Measurements from ENCODE around the gene TEX261.

TEX261 gene

GRCh38 chr2:70981866-70982810 is 12.5 kb downstream of the TEX261 start:
- no peak for DNase-seq (ENCODE audit: low read depth)

- no peak for DNase-seq (ENCODE audit: low read depth)
Measured at GRCh38 chr2:70981421-70981820, 13.3 kb downstream of the TEX261 start.

- DNase-seq (ENCODE audit: low read depth) = no peak
Measured at GRCh38 chr2:70979626-70980025, 15.0 kb downstream of the TEX261 start.

- DNase-seq (ENCODE audit: low read depth) = no peak
Measured at GRCh38 chr2:70979180-70979488, 15.5 kb downstream of the TEX261 start.

- no peak for DNase-seq (ENCODE audit: low read depth)
Measured at GRCh38 chr2:70978341-70979179, 16.1 kb downstream of the TEX261 start, which contains the start of gene ANKRD53. Gene ANKRD53 (plus strand): TSS chr2:70978630. CDS start chr2:70978646, 16 bp downstream.

GRCh38 chr2:70977605-70978205 is 17.0 kb downstream of the TEX261 start:
- no peak for DNase-seq (ENCODE audit: low read depth)

GRCh38 chr2:70975237-70975636 is 19.4 kb downstream of the TEX261 start:
- DNase-seq (ENCODE audit: low read depth) = no peak

- no peak for DNase-seq (ENCODE audit: low read depth)
Measured at GRCh38 chr2:70974592-70974991, 20.1 kb downstream of the TEX261 start.

GRCh38 chr2:70967189-70967588 is 27.5 kb downstream of the TEX261 start:
- no peak for DNase-seq (ENCODE audit: low read depth)

- DNase-seq (ENCODE audit: low read depth) = no peak
Measured at GRCh38 chr2:70966681-70967080, 28.0 kb downstream of the TEX261 start.

GRCh38 chr2:70965506-70965905 is 29.2 kb downstream of the TEX261 start:
- DNase-seq (ENCODE audit: low read depth) = no peak

GRCh38 chr2:70964596-70965386 is 29.9 kb downstream of the TEX261 start:
- DNase-seq (ENCODE audit: low read depth) = peak; percentile 72

GRCh38 chr2:70964133-70964532 is 30.5 kb downstream of the TEX261 start:
- DNase-seq (ENCODE audit: low read depth) = no peak

GRCh38 chr2:70962885-70963878 is 31.5 kb downstream of the TEX261 start:
- no peak for DNase-seq (ENCODE audit: low read depth)

- DNase-seq (ENCODE audit: low read depth) = no peak
Measured at GRCh38 chr2:70962211-70962884, 32.3 kb downstream of the TEX261 start.

GRCh38 chr2:70961648-70961994 is 33.1 kb downstream of the TEX261 start:
- no peak for DNase-seq (ENCODE audit: low read depth)

GRCh38 chr2:70960833-70961647 is 33.6 kb downstream of the TEX261 start:
- DNase-seq (ENCODE audit: low read depth) = no peak

- DNase-seq (ENCODE audit: low read depth) = no peak
Measured at GRCh38 chr2:70959851-70960832, 34.5 kb downstream of the TEX261 start.
